Mononuclear cell (primary cell): ENCODE results near the gene PPP2R2C. TPM values are rescaled to one million over a fixed set of nuclear protein-coding genes. Genes with fewer than 3 reads are reported as not detected.

Experiments used
- H3K27me3 ChIP-seq: 2 replicates; pipeline ENCODE4 v1.6.0; 2011; ENCODE audit warnings: low read length, control low read depth; ENCODE audit not compliant: insufficient read depth
- H3K4me1 ChIP-seq: 2 replicates; pipeline ENCODE4 v1.5.1; 2011; ENCODE audit warnings: mild to moderate bottlenecking, low read length, control low read depth; ENCODE audit not compliant: insufficient read depth
- H3K4me3 ChIP-seq: 2 replicates; pipeline ENCODE4 v1.5.1; 2011; ENCODE audit warnings: mild to moderate bottlenecking, low read length, moderate library complexity
- H3K9me3 ChIP-seq: 2 replicates; pipeline ENCODE4 v1.5.1; 2011; ENCODE audit warnings: low read depth, mild to moderate bottlenecking, control low read depth, low read length
- total RNA-seq: library from RNA; depleted of rRNA; stranded (reverse); fragments of >200 nt; gene quantifications from one replicate; pipeline ENCODE4 v1.2.3, GENCODE V29; 2012

PPP2R2C gene
- total RNA-seq, 1 donor, result not detected

GRCh38 chr4:6336166-6336565 lies 136.2 kb downstream of the PPP2R2C start:
- no peaks in the 10 kb centered on the region for H3K9me3 ChIP-seq
- peaks cover 7% of the 10 kb centered on the region for H3K27me3 ChIP-seq
- no peak overlapping the region for H3K4me3 ChIP-seq
- peaks cover 6% of the 10 kb centered on the region for H3K4me1 ChIP-seq

DNA sequence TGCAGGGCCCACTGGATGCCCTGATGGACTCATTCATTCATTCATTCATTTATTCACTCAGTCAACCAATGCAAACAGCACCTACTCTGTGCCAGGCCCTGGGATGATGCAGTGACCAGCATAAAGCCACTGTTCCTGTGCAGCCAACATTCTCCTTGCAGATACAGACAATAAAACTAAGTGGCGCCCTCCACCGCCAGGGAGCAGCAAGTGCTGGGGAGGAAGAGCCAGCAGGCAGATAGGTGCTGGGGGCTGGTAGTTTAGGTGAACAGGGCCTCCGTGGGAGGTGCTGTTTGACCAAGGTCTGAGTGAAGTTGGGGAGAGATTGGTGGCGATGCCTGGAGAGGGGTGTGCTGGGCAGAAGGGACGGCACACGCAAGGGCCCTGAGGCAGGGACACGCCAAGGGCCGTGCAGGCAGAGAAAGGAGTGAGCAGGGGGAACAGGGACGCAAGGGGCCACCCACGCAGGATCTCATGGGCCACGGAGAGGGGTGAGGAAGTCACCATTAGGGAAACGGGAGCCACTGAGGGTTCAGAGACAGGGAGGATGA lies 137.3 kb downstream of the PPP2R2C start:
- Histone ChIP-seq H3K27me3 (peaks cover 7% of the 10 kb centered on the region), H3K9me3 (no peaks in the 10 kb centered on the region), H3K4me1 (peaks cover 6% of the 10 kb centered on the region), H3K4me3 (no peak overlapping the region)

- Histone ChIP-seq H3K9me3 (no peaks in the 10 kb centered on the region), H3K4me1 (peaks cover 6% of the 10 kb centered on the region), H3K4me3 (no peak overlapping the region), H3K27me3 (peaks cover 7% of the 10 kb centered on the region)
Observed at GRCh38 chr4:6334203-6334887, 138.1 kb downstream of the PPP2R2C start.

GRCh38 chr4:6333301-6334202 lies 138.9 kb downstream of the PPP2R2C start:
- no peaks in the 10 kb centered on the region for H3K9me3 ChIP-seq

DNA sequence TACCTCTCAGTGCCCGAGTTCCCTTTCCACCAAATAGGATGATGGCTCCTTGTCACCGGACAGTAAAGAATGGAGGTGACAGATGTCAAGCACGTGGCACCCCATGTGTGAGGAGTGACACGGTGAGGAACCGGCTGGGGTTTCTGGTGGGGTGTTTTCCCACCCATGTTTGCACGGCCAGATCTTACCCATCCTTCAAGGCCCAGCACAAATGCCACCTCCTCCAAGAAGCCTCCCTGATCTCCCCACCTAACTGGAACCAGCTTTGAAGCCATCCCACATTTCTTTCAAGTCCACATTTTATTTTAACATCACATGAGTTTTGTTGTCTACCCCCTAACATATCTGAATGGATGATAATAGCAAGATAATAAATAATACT lies 139.8 kb downstream of the PPP2R2C start:
- Histone ChIP-seq H3K4me3 (no peak overlapping the region), H3K27me3 (peaks cover 5% of the 10 kb centered on the region), H3K4me1 (peaks cover 3% of the 10 kb centered on the region), H3K9me3 (no peaks in the 10 kb centered on the region)

More at GRCh38 chr4:6333301-6334202, 138.9 kb downstream of the PPP2R2C start:
- peaks cover 7% of the 10 kb centered on the region for H3K27me3 ChIP-seq
- H3K4me1 ChIP-seq, result peaks cover 6% of the 10 kb centered on the region
- H3K4me3 ChIP-seq, result no peak overlapping the region

- H3K27me3 ChIP-seq, result peaks cover under 1% of the 10 kb centered on the region
- H3K4me3 ChIP-seq, result no peak overlapping the region
- H3K4me1 ChIP-seq, result no peaks in the 10 kb centered on the region
- H3K9me3 ChIP-seq, result no peaks in the 10 kb centered on the region
Observed at GRCh38 chr4:6332042-6332668, 140.3 kb downstream of the PPP2R2C start.

DNA sequence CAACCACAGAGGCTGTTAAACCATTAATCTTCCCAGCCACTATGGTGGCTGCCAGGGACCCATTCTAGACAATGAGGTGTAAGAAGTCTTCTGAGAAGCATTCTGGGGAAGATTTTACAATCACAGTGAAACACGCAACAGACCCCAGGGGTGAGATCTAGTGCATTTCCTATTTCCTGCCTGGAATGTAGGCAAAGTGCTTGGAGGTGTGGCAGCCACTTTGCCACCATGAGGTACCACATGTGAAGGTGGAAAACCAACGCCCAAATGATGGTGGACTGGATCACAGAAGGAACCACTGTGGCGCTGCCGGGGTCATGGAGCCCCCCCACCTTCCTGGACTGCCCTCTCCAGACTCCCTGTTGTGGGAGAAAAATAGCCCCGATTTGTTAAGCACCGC lies 140.9 kb downstream of the PPP2R2C start:
- H3K4me1 ChIP-seq, result no peaks in the 10 kb centered on the region
- no peak overlapping the region for H3K4me3 ChIP-seq
- no peaks in the 10 kb centered on the region for H3K27me3 ChIP-seq
- H3K9me3 ChIP-seq, result no peaks in the 10 kb centered on the region

DNA sequence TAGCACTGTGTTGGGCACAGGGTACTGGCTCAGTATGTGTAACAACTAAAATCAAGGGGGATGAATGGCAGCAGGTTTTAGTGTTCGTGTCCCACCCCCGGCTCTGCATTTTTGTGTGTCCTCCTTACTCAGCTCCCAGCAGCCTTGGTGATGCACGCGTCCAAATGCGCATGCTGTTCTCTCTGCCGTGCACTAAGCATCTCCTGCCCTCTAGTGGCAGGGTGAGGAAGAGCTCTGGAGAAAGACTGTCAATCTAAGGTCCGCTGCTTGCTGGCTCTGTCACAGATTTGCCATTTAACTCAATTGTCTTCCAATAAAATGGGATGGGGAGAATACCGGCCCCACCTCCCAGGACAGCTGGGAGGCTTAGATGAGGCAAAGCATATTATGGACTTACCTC lies 141.4 kb downstream of the PPP2R2C start:
- no peaks in the 10 kb centered on the region for H3K9me3 ChIP-seq
- no peaks in the 10 kb centered on the region for H3K27me3 ChIP-seq
- H3K4me1 ChIP-seq, result no peaks in the 10 kb centered on the region
- no peak overlapping the region for H3K4me3 ChIP-seq

GRCh38 chr4:6330384-6330767 lies 142.0 kb downstream of the PPP2R2C start:
- Histone ChIP-seq H3K4me3 (no peak overlapping the region), H3K27me3 (no peaks in the 10 kb centered on the region)

DNA sequence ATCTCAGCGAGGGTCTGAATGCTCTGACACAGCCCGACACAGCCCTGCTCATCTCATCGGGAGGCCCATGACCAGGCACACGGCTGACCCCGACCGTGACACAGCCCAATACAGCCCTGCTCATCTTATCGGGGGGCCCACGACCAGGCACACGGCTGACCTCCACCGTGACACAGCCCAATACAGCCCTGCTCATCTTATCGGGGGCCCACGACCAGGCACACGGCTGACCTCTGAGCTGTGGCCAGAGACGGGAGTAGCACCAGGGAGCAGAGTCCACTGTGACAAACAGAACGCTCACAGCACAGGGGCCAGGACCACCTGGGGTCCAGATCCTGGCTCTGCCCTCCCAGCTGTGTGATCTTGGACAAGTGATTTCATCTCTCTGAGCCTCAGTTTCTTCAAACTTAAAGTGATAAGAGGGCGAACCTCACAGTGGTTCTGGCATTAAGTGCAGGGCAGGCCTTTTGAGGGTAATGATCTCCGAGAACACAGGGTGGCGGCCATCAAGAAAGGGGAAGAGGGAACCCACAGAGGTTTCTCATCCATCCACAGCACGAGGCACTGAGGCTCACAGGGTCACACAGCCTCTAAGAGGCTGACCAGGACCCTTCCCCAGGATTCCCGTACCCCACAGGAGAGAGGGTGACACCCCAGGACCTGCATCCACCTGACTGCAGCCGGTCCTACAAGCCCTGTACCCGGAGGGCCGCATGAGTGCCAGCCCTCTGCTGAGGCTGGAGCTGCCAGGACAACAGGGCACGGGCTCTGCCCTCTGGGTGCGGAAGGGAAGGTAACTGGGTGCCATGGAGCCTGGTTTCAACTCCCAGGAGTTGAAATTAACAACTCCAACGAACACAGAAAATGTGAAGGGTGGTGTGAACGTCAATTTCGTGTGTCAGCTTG lies 142.7 kb downstream of the PPP2R2C start:
- H3K4me3 ChIP-seq, result no peak overlapping the region
- no peaks in the 10 kb centered on the region for H3K4me1 ChIP-seq
- H3K27me3 ChIP-seq, result no peaks in the 10 kb centered on the region
- H3K9me3 ChIP-seq, result no peaks in the 10 kb centered on the region

More at GRCh38 chr4:6330384-6330767, 142.0 kb downstream of the PPP2R2C start:
- Histone ChIP-seq H3K4me1 (no peaks in the 10 kb centered on the region), H3K9me3 (no peaks in the 10 kb centered on the region)

DNA sequence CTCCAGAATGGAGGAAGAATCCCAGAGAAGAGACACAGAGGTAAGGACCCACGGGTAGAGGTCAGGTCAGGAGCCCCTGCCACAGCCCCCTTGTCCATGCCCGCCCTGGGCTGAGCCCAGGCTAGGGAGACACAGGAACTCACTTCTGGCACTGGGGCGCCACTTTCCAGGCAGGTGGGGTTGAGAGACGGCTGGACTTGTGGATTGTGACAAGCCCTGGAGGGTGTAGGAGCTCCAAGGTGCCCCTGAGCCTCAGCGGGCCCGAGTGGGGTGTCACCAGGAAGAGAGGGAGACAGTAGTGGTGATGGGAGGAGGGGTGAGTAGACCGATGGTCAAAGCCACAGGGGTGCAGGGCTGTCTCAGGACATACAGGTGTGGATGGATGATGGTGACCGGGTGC lies 143.9 kb downstream of the PPP2R2C start:
- H3K9me3 ChIP-seq, result no peaks in the 10 kb centered on the region
- no peaks in the 10 kb centered on the region for H3K27me3 ChIP-seq
- H3K4me3 ChIP-seq, result no peak overlapping the region
- no peaks in the 10 kb centered on the region for H3K4me1 ChIP-seq

- H3K27me3 ChIP-seq, result no peaks in the 10 kb centered on the region
- H3K4me3 ChIP-seq, result no peak overlapping the region
- H3K9me3 ChIP-seq, result no peaks in the 10 kb centered on the region
- no peaks in the 10 kb centered on the region for H3K4me1 ChIP-seq
Observed at GRCh38 chr4:6327220-6327917, 145.0 kb downstream of the PPP2R2C start.

- Histone ChIP-seq H3K4me1 (no peaks in the 10 kb centered on the region), H3K9me3 (no peaks in the 10 kb centered on the region), H3K27me3 (no peaks in the 10 kb centered on the region), H3K4me3 (no peak overlapping the region)
Observed at GRCh38 chr4:6326312-6327060, 145.9 kb downstream of the PPP2R2C start.
